Measurements from ENCODE around the gene ARHGAP26.

GRCh38 chr5:142749321-142749720, 20.9 kb upstream of the ARHGAP26 start:
- no peak for TF ChIP-seq CTCF (conservative IDR thresholded peaks at IDR 0.05 in 1 of 2, IDR thresholded peaks at IDR 0.05 in 1 of 2; ENCODE audit: low read depth in 1 of 2, low read length in 2 of 2)
- TF ChIP-seq EZH2 (IDR thresholded peaks at IDR 0.05; ENCODE audit: low read length, missing control alignments): no peak
